Esophagus squamous epithelium (tissue), 4 donors: ENCODE measurements around the gene SCG3.

Experiments used
- POLR2A ChIP-seq, 4 donors: fragments of 450-650 bp; IDR thresholded peaks; one replicate each; pipeline ENCODE4 v1.6.1; 2017; ENCODE audit warnings: antibody characterized with exemption in 4 of 4, mild to moderate bottlenecking in 4 of 4, moderate library complexity in 3 of 4
- TF ChIP-seq, protein P1 (sequence below), 6 experiments: fragments of 450-650 bp in 4 of 6; fragments of 200-600 bp in 2 of 6; sonication (generic) in 2 of 6; IDR thresholded peaks; one replicate each; pipeline ENCODE4 v1.5.1; 2016 to 2019; ENCODE audit warnings: antibody characterized with exemption in 6 of 6, mild to moderate bottlenecking in 4 of 6, moderate library complexity in 4 of 6

- TF ChIP-seq, protein P1, sequence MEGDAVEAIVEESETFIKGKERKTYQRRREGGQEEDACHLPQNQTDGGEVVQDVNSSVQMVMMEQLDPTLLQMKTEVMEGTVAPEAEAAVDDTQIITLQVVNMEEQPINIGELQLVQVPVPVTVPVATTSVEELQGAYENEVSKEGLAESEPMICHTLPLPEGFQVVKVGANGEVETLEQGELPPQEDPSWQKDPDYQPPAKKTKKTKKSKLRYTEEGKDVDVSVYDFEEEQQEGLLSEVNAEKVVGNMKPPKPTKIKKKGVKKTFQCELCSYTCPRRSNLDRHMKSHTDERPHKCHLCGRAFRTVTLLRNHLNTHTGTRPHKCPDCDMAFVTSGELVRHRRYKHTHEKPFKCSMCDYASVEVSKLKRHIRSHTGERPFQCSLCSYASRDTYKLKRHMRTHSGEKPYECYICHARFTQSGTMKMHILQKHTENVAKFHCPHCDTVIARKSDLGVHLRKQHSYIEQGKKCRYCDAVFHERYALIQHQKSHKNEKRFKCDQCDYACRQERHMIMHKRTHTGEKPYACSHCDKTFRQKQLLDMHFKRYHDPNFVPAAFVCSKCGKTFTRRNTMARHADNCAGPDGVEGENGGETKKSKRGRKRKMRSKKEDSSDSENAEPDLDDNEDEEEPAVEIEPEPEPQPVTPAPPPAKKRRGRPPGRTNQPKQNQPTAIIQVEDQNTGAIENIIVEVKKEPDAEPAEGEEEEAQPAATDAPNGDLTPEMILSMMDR (IDR thresholded peaks at IDR 0.05): no peak
- no peak for TF ChIP-seq POLR2A (IDR thresholded peaks at IDR 0.05)
These were observed 20.2 kb upstream of the SCG3 start for GRCh38 chr15:51661072-51661471.
